ENCODE measurements around the gene KDM6A.
"Not testable (repeated sequence)": the region's sequence is repeated elsewhere in the genome, so short reads cannot be mapped to it uniquely, and the experiment has no call there.

The KDM6A gene

DNA sequence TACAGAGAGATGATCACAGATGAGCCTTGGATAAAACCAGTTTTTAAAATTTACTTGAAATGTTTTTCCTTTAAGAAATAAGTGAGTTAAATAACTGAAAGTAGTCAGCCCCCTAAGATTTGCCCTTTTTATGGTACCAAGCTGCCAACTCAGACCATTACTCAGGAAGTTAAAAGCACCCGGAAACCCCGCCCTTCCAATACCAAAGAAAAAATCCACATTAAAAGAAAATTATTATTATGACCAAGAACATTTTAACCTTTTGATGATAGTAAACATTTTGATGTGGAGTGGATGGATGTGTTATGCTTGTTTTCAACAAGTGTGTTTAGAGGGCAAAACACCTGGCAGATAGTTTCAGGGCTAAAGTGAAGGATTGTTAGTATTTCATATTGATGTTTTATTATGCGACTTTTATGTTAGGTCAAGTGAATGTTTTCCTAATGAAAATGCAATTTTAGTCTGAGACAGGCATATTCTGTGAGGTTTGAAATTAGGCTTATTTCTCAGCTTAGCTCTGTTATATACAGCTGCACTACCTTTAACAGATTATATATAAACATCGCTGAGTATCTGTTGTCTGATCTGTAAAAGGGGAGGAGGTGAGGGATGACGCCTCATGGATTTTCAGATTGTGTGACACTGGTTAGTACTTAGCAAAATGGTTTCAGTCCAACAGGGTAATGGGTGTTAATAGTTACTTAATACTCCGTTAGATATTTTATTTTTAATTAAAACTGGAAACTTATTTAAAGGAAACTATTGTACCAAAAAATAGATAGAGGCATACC is 89.0 kb downstream of the KDM6A start:
- no peak for DNase-seq (ENCODE audit: low spot score)

DNA sequence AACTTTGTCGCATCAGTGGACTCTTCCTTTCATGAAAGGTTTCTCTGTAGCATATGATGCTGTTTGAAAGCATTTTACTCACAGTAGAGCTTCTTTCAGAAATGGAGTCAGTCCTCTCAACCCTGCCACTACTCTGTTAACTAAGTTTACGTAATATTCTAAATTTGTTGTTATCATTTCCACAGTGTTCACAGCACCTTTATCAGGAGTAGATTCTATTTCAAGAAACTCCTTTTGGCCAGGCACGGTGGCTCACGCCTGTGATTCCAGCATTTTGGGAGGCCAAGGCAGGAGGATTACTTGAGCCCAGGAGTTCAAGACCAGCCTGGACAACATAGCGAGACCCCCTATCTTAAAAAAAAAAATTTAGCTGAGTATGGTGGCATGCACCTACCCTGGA is 90.0 kb downstream of the KDM6A start:
- no peak for DNase-seq (ENCODE audit: low spot score)

DNA sequence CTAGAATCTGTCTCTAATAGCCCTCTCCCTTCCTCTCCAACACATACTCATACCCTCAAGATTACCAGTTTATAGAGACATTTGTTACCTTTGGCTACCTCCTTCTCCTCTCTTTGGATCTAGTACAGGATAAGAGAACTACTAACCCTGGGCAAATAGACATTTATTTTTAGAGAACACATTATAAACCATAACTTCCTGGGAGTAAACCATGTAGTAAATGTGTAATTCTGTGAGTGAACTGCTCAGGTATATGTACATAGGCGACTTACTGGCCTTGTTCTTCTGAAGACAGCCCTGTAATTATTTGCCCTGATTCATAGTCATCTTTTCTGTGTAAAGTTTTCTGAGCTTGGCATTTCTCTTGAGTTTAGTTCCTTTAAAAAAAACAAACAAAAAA is 94.2 kb downstream of the KDM6A start:
- no peak for DNase-seq (ENCODE audit: low spot score)

DNA sequence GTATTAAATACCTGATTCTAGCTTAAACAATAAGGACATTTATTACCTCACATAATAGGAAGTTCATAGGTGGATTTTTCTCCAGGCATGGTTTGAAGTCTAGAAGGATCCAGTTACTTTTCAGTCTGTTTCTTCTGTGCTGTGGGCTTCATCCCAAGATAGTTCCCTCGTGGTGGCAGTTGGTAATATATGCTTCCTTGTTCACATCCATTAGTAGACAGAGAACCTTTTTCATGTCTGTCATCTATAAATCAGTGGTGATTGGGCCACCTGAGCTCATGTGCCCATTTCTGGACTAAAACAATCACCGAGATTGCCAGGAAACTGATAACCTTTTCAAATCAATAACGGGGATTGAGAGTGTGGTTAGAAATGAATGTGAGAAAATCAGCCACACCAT is 97.7 kb downstream of the KDM6A start:
- no peak for DNase-seq (ENCODE audit: low spot score)

DNA sequence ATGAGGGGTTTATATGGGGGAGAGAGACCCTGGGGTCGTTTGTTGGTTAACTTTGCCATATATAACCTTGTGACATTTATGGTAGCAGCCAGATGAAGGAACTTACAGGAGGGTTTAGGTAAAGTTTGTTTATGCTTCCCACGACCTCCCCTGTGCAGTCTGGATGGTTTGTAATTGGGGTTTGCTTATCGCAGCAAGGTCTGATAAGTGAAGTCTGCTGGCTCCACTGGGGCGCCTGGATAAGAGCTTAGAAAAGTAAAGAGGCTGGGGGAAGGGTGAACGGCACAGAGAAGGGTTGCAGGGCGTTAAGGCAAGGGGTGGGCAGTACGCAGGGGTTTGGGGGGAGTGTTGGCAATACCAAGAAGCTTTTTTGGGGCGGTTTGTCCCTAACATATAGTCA is 98.7 kb downstream of the KDM6A start:
- no peak for DNase-seq (ENCODE audit: low spot score)

DNA sequence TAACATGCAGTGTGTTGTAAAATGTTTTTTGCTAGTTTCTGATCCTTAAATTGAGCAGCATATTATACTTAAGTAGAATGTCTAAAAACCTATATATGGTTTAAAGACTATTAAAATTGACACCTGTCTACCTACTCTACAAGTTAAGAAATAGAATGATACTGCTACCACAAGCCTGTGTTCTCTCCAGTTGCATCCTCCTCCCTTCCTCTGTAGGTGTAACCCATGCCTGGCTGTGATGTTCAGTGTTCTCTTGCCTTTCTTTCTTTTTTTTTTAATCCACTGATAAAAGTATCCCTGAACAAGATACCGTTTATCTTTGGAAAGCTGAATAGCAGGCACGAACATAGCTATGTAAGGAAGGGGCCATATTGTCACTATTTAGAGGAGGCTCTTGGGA is 99.1 kb downstream of the KDM6A start:
- DNase-seq (ENCODE audit: low spot score), result no peak

DNA sequence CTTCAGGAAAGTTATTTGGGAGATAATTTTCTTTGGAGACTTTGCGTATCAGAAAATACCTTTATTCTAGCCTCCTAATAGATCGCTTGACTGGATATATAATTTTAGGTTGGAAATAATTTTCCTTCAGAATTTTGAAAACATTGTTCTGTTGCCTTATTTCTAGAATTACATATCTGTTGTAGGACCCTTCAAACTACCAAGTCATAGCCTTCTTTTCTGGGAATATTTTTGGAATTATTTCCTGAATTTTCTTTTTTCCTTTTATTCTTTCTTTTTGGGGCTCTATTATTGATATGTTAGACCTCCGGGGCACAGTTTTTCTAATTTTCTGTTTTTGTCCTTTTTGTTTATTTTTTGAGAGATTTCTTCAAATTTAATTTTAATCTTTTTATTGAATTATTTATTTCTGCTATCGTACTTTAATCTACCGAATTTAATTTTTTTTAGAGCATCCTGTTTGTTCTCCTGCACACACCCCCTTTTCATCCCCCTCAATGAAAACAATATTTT is 100.5 kb downstream of the KDM6A start:
- no peak for DNase-seq (ENCODE audit: low spot score)

DNA sequence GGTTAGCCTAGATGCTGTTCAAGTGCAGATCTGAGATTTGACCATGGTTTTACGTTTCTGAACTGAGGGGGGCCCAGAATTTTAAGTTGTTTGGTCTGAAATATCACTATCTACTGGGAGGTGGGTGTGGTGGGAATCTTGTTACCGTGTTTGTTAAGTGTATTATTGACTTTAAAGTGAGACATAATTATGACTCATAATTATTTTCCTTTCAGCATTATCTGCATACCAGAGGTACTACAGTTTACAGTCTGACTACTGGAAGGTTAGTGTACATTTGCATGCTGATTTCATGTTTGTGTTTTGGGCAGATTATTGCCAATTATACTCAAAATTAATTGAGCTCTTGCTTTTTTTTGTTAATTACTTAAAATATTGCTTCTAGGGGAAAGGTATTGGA is 101.5 kb downstream of the KDM6A start:
- no peak for DNase-seq (ENCODE audit: low spot score)

DNA sequence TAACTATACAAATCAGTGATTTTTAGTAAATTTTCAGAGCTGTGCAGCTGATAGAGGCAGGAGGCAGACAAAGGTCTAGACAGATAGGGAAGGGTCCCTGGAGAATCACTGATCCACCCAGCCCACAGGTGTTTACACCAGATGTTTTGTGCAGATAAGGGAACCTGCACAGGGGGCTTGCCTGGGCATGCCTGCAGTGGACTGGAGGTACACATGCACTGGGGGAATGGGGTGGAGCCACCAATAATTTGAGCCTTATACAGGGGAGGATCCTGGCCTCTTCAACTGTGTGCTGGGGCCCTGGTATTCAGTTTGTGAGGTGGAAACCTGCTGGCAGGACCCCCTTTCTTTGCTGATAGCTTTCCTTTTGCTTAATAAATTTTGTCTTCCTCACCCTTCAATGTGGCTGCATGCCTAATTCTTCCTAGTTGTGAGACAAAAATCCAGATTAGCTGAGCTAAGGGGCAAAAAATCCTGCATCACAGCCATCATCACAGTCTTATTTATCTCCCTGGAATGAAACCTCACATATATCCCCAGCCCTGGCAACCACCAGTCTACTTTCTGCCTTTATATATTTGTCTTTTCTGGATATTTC is 102.8 kb downstream of the KDM6A start:
- no peak for DNase-seq (ENCODE audit: low spot score)

DNA sequence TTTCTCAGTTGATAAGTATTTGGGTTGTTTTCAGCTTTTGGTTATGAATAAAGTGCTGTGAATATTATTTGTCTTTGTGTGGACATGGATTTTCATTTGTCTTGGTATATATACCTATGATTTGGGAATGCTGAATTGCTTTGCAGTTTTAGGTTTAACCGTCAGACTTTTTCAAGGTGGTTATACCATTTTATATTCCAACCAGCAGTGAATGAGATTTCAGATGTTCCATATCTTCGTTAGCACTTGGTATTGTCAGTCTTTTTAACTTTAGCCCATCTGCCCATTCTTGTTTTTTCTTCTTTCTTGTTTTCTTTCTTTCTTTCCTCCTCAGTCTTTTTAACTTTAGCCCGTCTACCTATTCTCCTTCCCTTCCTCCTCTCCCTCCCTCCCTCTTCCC is 106.0 kb downstream of the KDM6A start:
- no peak for DNase-seq (ENCODE audit: low spot score)

DNA sequence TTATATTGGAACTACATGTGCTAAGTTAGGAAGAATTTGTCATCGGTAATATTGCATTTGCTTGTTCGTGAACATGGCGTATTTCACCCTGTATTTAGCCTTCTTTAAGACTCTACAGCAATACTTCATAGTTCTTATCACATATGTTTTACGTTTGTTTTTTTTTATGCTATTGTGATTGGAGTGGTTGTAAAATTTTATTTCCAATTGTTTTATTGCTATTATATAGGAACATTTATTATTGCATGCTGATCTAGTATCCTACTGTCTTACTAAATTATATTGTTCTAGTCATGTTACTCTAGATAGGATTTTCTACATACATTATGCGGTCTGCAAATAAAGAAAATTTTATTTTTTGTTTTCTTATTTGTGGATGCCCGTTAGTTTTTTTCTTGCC is 107.4 kb downstream of the KDM6A start:
- DNase-seq (ENCODE audit: low spot score), result no peak

DNA sequence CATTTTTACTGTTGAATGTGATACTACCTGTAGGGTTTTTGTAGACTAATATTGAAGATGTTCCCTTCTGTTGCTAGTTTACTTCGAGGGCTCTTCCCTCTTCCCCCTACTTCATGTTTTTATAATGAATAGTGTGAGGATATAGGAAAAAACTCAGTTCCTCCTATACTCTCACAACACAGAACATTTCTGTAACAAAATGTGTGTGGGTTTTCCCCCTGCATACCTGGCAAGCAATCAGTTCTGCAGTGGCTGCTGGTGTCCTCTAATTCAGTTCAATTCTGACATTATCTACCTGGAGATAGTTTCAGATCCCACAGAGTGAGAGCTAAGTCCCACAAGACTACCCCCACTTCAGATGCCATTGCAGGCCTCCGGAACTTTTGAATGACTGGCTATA is 107.9 kb downstream of the KDM6A start:
- DNase-seq (ENCODE audit: low spot score), result no peak

DNA sequence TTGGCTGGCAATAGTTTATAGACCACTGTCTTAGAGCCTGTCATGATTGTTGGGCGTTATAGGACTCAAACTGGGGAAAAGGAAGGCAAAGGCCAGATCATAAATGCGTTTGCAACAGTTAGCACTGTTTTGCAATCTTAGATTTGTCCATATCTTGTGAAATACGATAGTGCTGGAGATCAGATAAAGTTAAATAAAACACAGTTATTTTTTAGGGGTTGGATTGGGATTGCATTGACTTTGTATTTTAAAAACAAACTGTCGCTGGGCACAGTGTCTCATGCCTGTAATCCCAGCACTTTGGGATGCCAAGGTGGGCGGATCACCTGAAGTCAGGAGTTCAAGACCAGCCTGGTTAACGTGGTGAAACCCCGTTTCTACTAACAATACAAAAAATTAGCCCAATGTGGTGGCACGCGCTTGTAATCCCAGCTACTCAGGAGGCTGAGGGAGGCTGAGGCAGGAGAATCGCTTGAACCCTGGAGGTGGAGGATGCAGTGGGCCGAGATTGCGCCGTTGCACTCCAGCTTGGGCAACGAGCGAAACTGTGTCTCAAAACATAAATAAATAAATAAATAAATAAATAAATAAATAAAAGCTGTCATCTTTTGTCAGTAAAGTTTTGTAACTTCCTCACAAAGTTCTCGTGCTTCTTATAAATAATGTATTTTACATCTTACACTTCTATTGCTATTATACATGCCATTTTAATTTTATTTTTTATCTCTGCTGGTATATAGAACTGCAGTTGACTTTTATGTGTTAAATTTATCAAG is 117.2 kb downstream of the KDM6A start:
- DNase-seq (ENCODE audit: low spot score), result no peak

DNA sequence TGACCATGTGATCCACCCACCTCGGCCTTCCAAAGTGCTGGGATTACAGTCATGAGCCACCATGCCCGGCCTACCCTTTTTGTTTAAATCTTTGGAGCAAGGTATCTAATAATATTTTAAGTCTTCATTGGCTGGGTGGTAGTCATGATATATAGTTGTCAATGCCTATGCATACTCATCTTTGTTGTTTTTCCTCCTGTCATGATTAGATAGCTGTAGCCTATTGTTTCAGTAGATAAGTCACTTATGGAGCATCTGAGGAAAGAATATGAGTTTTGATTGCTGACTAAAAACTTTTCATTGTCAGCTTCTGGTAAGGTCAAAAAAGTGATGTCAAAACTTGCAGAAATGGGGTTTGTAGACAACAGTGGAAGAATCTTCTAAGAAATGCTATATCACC is 119.8 kb downstream of the KDM6A start:
- no peak for DNase-seq (ENCODE audit: low spot score)

DNA sequence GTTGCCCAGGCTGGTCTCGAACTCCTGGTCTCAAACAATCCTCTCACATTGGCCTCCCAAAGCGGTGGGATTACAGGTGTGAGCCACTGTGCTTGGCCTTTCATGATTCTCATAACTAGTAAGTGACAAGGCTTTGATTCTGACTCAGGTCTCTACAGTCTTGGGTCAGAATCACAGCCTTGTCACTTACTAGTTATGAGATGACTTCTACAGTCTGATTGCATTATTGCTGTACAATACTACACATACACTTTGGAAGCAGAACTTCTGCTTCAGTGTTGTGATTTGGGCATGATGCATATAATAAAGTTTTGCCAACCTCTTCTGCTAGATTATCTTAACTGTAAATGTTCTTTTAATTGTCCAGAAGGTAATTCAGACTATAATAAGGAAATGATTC is 123.3 kb downstream of the KDM6A start:
- DNase-seq (ENCODE audit: low spot score), result no peak

DNA sequence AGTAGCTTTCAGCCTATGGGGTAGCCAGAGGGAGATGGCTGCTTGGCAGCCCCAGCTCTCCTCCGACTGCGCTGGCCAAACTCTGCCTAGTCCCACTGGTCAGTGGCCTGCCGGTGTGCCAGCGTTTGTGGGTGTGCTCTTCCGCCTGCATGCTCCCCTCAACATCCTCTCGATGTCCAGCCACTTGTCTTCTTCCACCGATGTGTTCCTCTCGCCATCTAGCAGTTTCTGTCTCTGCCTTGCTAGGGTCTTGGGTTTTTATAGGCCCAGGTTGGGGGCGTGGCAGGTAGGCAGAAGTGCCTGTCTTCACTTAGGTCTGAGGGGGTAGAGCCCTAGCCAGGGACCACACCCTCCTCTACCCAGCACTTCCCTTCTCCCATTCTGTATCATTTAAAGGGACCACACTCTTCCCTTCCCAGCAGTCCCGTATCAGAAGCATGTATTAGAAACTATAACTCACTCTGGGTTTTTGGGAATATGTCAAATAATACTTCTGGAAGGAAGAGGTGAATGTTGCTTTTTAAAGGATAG is 124.4 kb downstream of the KDM6A start:
- no peak for DNase-seq (ENCODE audit: low spot score)

DNA sequence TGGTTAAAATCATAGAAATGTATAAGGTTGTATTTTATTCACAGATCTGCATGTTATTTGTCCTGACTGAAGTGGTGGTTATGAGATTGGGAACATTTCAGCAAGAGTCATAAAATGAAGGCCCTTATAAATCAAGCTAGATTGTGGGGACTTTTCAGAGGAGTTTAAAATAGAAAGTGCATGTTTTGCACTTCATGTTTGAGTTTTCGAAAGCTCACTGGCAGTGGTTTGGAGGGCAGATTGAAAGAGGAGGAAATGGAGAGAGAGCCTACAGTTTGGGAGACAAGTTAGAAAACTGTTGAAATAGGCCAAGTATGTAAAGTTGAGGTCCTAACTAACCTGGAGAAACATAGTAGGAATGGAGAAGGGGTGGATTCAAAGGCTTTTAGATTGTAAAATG is 124.9 kb downstream of the KDM6A start:
- no peak for DNase-seq (ENCODE audit: low spot score)

DNA sequence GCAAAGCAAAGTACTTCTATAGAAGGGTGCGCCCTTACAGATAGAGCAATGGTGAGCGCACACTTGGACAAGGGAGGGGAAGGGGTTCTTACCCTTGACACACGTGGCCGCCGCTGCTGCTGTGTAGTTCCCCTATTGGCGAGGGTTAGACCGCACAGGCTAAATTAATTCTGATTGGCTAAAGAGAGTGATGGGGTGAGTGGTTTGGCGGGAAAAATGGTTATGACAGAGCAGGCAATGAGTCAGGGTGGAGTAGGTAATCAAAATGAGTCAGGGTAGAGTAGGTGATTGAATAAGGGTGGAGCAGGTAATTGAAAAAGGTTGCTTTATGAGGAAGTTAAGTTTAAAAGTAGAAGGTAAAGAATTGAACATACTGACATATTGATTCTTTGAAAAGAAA is 126.2 kb downstream of the KDM6A start:
- DNase-seq (ENCODE audit: low spot score), result not testable (repeated sequence)

DNA sequence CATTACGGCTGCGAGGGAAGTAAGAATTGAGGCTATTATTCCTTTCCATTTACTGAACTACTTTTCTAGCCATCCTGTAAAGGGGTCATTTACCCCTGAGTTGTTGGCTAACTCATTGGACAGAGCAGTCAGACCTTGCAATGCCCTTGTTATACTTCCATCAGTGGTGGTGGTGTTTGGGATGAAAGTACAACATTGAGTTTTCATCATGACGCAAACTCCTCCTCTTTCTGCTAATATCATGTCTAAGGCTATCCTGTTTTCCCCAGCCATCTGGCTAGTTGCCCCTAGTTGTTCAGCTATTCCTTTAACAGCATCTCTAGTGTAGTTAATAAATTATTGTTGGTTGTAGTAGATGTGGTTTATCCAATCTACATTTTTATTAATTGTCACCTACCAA is 126.9 kb downstream of the KDM6A start:
- not testable (repeated sequence) for DNase-seq (ENCODE audit: low spot score)

DNA sequence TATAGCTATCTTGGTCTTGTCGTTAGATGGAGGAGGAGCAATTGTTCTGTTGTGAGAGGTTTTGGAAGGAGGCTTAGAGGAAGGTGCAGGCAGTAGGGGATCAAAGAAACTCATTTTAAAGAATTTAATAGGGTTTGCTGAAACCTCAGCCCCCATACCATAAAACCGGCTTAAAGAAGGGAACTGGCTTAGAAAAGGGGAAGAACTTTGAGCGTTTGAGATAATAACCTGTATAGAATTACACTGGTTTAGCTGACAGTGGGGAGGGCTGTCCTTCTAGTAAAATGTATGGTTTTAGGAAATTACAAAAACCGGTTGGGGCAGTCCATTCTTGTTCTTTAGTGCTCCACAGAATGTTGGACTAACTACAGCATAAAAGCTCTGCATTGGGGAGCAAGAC is 128.1 kb downstream of the KDM6A start:
- no peak for DNase-seq (ENCODE audit: low spot score)

DNA sequence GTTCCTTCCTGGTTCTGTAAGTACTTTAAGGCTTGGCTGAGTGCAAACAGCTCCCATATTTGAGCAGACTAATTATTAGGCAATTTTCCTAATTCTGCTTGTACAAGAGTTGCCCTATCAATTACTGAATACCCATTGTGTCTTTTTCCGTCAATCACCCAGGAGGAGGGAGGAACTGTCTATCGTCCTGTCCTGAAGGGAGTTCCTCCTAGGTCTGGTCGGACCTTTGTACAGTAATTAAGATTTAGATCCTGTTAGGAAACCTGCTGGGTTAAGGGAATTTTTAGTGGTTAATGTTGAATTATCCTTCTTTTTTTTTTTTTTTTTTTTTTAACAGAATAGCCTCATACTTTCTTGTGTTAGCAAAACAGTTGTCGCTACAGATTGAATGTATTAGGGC is 130.1 kb downstream of the KDM6A start:
- no peak for DNase-seq (ENCODE audit: low spot score)

DNA sequence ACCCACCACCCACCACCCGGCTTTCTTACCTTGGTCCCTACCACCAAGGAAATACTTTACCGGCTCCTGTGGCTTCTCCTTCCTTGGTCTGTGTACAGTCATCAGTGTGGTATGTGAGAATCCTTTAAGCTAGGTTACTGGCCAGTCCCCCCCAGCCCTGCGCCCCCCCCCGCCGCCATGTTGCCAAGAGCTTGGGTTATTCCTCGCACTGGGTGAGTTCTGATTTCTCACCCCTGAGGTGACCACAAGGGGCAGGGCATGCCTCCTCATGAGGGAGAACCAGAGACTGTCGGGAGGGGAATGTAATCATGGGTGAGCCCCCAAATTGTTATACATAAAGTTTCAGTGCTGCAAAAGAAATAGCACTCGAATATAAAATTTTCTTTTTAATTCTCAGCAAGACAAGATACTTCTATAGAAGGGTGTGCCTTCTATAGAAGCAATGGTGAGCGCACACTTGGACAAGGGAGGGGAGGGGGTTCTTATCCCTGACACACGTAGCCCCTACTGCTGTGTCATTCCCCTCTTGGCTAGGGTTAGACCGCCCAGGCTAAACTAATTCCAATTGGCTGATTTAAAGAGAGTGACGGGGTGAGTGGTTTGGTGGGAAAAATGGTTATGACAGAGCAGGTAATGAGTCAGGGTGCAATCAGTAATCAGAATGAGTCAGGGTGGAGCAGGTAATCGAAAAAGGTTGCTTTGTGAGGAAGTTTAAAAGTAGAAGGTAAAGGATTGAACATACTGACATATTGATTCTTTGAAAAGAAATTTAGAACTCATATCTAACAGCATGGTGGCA is 133.2 kb downstream of the KDM6A start:
- no peak for DNase-seq (ENCODE audit: low spot score)
